ENCODE measurements around the gene PGGHG.
"Not testable (repeated sequence)": the region's sequence is repeated elsewhere in the genome, so short reads cannot be mapped to it uniquely, and the experiment has no call there.

Gene PGGHG

DNA sequence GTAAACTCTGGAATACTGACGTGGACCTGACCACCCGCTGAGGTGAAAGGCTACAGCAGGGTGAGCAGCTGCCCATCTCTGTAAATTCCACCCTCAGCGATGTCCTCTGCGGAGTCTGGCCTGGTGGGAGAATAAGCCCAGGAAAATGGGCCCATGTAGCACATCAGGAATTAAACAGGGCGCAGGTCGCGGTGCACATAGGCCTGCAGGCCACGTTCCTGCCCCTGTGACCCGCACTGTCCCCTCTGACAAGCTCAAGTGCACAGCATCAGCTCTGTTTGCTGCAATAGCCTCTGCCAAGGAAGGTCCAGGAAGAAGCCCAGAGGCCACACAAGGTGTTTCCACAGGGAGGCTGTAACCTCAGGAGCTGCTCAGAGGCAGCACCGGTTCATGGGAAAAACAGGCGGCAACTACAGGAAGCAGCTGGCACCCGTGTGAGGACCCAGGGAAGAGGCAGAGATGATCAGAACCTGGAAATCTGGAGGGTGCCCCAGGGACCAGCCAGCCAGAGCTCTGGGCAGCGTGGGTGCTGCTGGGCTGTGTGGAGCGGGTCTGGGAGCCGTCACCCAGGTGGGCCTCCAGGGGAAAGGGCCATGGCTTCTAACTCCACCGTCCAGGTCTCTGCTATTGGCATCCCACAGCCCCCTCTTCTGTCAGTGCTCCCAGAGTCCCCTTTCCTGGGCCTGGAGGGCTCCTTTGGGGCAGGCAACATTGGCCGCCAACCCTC lies 17.9 kb downstream of the PGGHG start:
- ChIA-PET CTCF (interaction anchor here (1.0 to 3.7 kb wide), 12 partner anchors 10 to 90 kb away, joined by 3 to 33 read pairs (median 4); no protein-coding TSS in a partner anchor), POLR2A (no interaction called here)
- TF ChIP-seq CTCF (IDR thresholded peaks at IDR 0.05; ENCODE audit: control extremely low read depth, extremely low read depth, low read depth, missing control alignments), result no peak
- DNase-seq (ENCODE audit: extremely low spot score), result no peak

DNA sequence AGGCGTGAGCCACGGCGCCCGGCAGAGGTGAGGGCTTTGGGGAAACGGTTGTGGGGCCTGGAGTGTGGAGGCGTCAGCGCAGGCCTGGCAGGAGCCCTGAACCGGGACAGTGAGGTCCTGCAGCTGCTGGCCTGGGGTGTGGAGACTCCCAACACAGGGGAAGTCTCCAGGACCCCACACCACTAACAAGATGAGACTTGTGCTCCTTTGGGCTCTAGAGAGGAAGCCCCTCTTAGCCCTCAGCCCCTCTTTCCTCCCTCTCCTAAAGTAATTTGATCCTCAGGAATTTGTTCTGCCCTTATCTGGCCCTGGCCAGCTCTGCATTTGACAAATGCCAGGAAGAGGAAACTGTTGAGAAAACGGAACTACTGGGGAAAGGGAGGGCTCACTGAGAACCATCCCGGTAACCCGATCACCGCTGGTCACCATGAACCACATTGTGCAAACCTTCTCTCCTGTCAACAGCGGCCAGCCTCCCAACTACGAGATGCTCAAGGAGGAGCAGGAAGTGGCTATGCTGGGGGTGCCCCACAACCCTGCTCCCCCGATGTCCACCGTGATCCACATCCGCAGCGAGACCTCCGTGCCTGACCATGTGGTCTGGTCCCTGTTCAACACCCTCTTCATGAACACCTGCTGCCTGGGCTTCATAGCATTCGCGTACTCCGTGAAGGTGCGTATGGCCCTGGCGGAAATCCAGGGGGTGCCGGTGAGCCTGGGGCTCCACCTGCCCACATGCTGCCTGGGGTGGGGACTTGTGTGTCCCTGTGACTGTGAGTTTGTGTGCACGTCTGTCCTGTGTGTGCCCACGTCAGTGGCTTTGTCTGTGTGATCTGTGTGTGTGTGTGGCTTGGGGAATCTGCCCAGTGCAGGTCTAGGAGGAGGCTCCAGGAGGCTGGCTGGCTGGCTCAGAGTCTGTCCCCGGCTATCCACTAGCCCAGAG lies 19.1 kb downstream of the PGGHG start, which contains the start of gene IFITM2:
Gene IFITM2, plus strand, starts transcription at position 51 of the 943 bp plus-strand sequence. Its CDS starts 377 bp downstream, at position 428.
- CTCF ChIA-PET, result interaction anchor here (1.1 to 3.7 kb wide), 4 partner anchors 8 to 89 kb away, joined by 3 to 33 read pairs (median 3); no protein-coding TSS in a partner anchor
- DNase-seq (ENCODE audit: extremely low spot score); POLR2A ChIA-PET: not testable (repeated sequence)
- TF ChIP-seq CTCF (IDR thresholded peaks at IDR 0.05; ENCODE audit: control extremely low read depth, extremely low read depth, low read depth, missing control alignments), result peak; percentile 5

DNA sequence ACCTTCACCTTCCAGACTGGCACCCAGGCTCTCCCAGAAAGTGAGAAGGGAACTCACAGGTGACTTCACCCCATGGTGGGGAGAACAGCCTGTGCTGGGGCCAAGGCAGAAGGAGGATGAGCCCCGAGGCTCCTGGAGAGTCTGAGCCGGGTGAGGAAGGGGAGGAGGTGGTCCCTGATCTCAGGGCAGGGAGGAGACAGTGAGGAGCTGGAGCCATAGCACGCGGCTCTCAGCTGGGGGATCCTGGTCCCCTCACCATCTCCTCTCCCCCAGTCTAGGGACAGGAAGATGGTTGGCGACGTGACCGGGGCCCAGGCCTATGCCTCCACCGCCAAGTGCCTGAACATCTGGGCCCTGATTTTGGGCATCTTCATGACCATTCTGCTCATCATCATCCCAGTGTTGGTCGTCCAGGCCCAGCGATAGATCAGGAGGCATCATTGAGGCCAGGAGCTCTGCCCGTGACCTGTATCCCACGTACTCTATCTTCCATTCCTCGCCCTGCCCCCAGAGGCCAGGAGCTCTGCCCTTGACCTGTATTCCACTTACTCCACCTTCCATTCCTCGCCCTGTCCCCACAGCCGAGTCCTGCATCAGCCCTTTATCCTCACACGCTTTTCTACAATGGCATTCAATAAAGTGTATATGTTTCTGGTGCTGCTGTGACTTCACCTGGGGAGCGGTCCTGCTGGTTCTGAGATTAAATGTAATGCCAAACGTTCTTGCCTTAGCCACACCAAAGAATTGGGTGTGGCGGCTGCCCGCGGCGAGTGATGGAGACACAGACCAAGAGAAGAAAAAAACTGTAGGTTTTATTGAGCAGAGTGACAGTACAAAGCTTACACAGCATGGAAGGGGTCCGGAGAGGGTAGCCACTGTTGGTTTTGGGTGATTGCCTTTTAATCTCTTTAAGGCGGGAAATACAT lies 20.1 kb downstream of the PGGHG start:
- not testable (repeated sequence) for DNase-seq (ENCODE audit: extremely low spot score)
- CTCF ChIA-PET, result interaction anchor here (0.8 to 1.8 kb wide), 5 partner anchors 8 to 58 kb away, joined by 3 to 14 read pairs (median 4); no protein-coding TSS in a partner anchor
- POLR2A ChIA-PET, result interaction anchor here (0.6 kb wide), 1 partner anchor 42 kb away, joined by 3 read pairs; no protein-coding TSS in a partner anchor

DNA sequence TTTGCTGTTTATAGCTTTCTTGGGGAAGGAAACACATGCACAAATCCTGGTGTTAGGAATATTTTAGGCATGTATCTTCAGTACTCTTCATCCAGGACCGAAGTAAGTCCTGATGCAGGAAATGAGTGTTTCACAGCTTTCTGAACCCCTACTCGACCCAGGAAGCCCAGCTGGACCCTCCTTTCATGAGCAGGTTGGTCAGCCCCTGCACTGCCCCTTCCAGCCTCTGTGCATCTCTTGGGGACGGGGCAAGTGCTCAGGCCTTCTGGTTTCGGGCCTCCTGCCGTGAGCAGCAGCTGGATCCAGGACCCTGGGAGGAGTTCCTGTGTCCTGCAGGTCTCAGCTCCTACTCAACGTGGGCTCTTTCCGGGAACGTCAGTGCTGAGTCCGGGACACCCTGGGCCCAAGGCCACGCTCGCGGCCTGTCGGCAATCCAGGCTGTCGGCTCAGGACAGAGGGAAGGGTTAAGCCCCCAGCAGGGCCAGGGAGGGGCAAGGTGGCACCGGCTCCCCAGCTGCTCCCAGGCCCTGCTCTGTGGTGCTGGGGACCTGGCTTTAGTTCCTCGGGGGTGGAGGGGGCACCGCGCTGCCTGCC lies 21.1 kb downstream of the PGGHG start:
- not testable (repeated sequence) for DNase-seq (ENCODE audit: extremely low spot score)
- CTCF ChIA-PET, result interaction anchor here (0.8 to 1.8 kb wide), 3 partner anchors 10 to 60 kb away, joined by 3 to 14 read pairs (median 4); no protein-coding TSS in a partner anchor
- POLR2A ChIA-PET, result interaction anchor here (0.6 kb wide), 1 partner anchor 41 kb away, joined by 3 read pairs; no protein-coding TSS in a partner anchor

- CTCF ChIA-PET, result interaction anchor here (0.7 to 1.6 kb wide), 3 partner anchors 12 to 60 kb away, joined by 3 to 6 read pairs (median 3); no protein-coding TSS in a partner anchor
- DNase-seq (ENCODE audit: extremely low spot score); POLR2A ChIA-PET: not testable (repeated sequence)
Observed at GRCh38 chr11:311013-311748, 22.3 kb downstream of the PGGHG start.

- POLR2A ChIA-PET, result no interaction called here
- no peak for TF ChIP-seq CTCF (IDR thresholded peaks at IDR 0.05; ENCODE audit: control extremely low read depth, extremely low read depth, low read depth, missing control alignments)
- CTCF ChIA-PET, result interaction anchor here (0.8 to 1.8 kb wide), 6 partner anchors 10 to 61 kb away, joined by 3 to 6 read pairs (median 4); no protein-coding TSS in a partner anchor
Observed at GRCh38 chr11:312092-312816, 23.3 kb downstream of the PGGHG start.

More at GRCh38 chr11:312092-312816, 23.3 kb downstream of the PGGHG start:
- DNase-seq (ENCODE audit: extremely low spot score), result no peak

Measured in GM10248 (cell line).